ENCODE results near the gene GHRH. TPM values are rescaled to one million over a fixed set of nuclear protein-coding genes. Genes with fewer than 3 reads are reported as not detected.

Gene GHRH
- total and polyA plus RNA-seq, 8 donors: 0.80 TPM; not detected in 7

GRCh38 chr20:37308086-37309050 lies 46.8 kb upstream of the GHRH start:
- Histone ChIP-seq H3K9me3 (no peaks in the 10 kb centered on the region), H3K27ac (peak overlapping the region in 2 of 4 donors; percentile 73 to 77), H3K4me1 (peaks cover 5 to 44% (median 21%) of the 10 kb centered on the region in 3 donors), H3K4me3 (no peak overlapping the region), H3K36me3 (peaks cover 0 to 4% (median 0%) of the 10 kb centered on the region in 3 donors), H3K27me3 (no peaks in the 10 kb centered on the region)
- DNase-seq (no peak), ATAC-seq (peak; percentile 69 to 72 (median 70)), FAIRE-seq (no peak)
- TF ChIP-seq, protein P1, sequence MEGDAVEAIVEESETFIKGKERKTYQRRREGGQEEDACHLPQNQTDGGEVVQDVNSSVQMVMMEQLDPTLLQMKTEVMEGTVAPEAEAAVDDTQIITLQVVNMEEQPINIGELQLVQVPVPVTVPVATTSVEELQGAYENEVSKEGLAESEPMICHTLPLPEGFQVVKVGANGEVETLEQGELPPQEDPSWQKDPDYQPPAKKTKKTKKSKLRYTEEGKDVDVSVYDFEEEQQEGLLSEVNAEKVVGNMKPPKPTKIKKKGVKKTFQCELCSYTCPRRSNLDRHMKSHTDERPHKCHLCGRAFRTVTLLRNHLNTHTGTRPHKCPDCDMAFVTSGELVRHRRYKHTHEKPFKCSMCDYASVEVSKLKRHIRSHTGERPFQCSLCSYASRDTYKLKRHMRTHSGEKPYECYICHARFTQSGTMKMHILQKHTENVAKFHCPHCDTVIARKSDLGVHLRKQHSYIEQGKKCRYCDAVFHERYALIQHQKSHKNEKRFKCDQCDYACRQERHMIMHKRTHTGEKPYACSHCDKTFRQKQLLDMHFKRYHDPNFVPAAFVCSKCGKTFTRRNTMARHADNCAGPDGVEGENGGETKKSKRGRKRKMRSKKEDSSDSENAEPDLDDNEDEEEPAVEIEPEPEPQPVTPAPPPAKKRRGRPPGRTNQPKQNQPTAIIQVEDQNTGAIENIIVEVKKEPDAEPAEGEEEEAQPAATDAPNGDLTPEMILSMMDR (IDR thresholded peaks at IDR 0.05): no peak
- 34 to 37% methylated on average over 8 of the region's 8 CpGs for WGBS, 2 donors
- intact Hi-C loops (cut with DNase I): no loop called here

- FAIRE-seq (no peak), DNase-seq (no peak), ATAC-seq (no peak)
- H3K4me1 ChIP-seq: peaks cover 9 to 53% (median 27%) of the 10 kb centered on the region in 3 donors
- no peak overlapping the region for H3K4me3 ChIP-seq
- H3K27ac ChIP-seq: peak overlapping the region in 1 of 4 donors; percentile 5
- H3K9me3 ChIP-seq: no peaks in the 10 kb centered on the region
- peaks cover 4 to 17% (median 7%) of the 10 kb centered on the region in 3 donors for H3K36me3 ChIP-seq
- no peaks in the 10 kb centered on the region for H3K27me3 ChIP-seq
- intact Hi-C loops (cut with DNase I): no loop called here
- TF ChIP-seq, protein P1 (IDR thresholded peaks at IDR 0.05): no peak
- WGBS, 2 donors: 75 to 79% methylated on average over 3 of the region's 3 CpGs
Measured at GRCh38 chr20:37305839-37306238, 44.2 kb upstream of the GHRH start.

- no peak overlapping the region for H3K4me3 ChIP-seq
- DNase-seq: no peak
- H3K27ac ChIP-seq: peak overlapping the region in 1 of 4 donors; percentile 76
- intact Hi-C loops (cut with DNase I): no loop called here
- FAIRE-seq: no peak
- TF ChIP-seq, protein P1 (IDR thresholded peaks at IDR 0.05): no peak
- peaks cover 9 to 53% (median 27%) of the 10 kb centered on the region in 3 donors for H3K4me1 ChIP-seq
- no peak for ATAC-seq
- 92 to 93% methylated on average over 6 of the region's 6 CpGs for WGBS, 2 donors
- peaks cover 4 to 17% (median 7%) of the 10 kb centered on the region in 3 donors for H3K36me3 ChIP-seq
- no peaks in the 10 kb centered on the region for H3K27me3 ChIP-seq
- no peaks in the 10 kb centered on the region for H3K9me3 ChIP-seq
Measured at GRCh38 chr20:37305079-37305478, 43.5 kb upstream of the GHRH start.

DNA sequence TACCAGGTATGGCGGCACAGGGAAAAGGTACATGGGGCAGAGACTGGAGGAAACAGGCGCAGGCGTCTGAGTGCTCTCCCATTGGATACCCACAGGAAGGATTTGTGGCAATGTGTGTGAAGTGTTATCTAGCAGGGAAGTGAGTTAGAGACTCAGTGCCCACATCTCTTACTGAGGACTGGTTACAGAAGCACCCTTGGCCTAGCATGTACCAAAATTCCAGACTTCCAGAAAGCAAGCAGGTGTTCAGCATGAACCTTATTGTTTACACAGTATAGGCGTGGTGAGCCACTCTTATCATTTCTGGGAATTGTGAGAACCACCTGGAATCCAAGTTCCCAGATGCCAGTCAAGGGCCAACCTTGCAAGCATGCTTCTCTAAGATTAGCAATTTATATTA lies 42.0 kb upstream of the GHRH start:
- peak; percentile 69 to 86 (median 86) for ATAC-seq
- no peak for FAIRE-seq
- intact Hi-C loops (cut with DNase I): no loop called here
- Histone ChIP-seq H3K36me3 (peaks cover 4 to 17% (median 7%) of the 10 kb centered on the region in 3 donors), H3K27ac (peak overlapping the region in 3 of 4 donors; percentile 2 to 76 (median 64)), H3K27me3 (no peaks in the 10 kb centered on the region), H3K4me1 (peaks cover 5 to 53% (median 20%) of the 10 kb centered on the region in 3 donors), H3K9me3 (no peaks in the 10 kb centered on the region), H3K4me3 (no peak overlapping the region)
- 61 to 70% methylated on average over 4 of the region's 4 CpGs for WGBS, 2 donors
- peak in 3 of 6 donors; percentile 56 to 70 (median 67) for DNase-seq
- TF ChIP-seq, protein P1 (IDR thresholded peaks at IDR 0.05): no peak

Measured in pancreas (tissue), 10 donors.